ENCODE measurements around the gene ZNF555. TPM values are rescaled to one million over a fixed set of nuclear protein-coding genes. Genes with fewer than 3 reads are reported as not detected.

ZNF555 gene
- total and polyA plus RNA-seq, 2 donors (not counting 1 experiment from before 2014, with no cell fraction given), result 5.0 to 5.9 TPM

DNA sequence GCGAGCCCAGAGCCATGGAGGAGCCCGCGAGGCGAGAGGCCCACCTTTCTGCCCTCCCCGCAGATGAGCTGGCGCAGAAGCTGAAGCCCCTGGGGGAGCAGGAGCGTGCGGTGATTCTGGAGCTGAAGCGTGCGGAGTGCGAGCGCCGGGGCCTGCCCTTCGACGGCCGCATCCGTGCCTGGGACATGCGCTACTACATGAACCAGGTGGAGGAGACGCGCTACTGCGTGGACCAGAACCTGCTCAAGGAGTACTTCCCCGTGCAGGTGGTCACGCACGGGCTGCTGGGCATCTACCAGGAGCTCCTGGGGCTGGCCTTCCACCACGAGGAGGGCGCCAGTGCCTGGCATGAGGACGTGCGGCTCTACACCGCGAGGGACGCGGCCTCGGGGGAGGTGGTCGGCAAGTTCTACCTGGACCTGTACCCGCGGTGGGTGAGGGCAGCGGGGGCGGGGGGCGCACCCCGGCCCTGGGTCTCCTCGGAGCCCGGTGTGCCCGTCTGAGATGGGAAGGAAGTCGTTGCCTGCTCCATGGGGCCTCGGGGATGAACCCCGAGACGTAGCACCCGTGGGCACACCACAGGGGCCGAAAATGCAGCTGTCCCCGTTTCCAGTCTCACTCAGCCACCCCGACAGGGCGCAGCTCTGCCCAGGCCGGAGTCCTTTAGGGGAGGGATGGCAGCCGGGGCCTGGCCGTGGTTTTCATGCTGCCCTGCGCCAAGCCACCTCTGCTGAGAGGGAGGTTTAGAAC, 33.7 kb upstream of the ZNF555 start:
- H3K27ac ChIP-seq (ENCODE audit: insufficient read depth, low read length), result no peak overlapping the region
- H4K20me1 ChIP-seq (ENCODE audit: control insufficient read depth, extremely low read depth, insufficient read depth, low read length), result no peaks in the 10 kb centered on the region
- no peaks in the 10 kb centered on the region for H3K27me3 ChIP-seq (ENCODE audit: control insufficient read depth, insufficient read depth, low read length)
- no peak for DNase-seq (ENCODE audit: low read depth in 2 of 2)
- no peaks in the 10 kb centered on the region for H3K9me3 ChIP-seq (ENCODE audit: control insufficient read depth, insufficient read depth, low read depth, low read length)
- H3K79me2 ChIP-seq (ENCODE audit: control insufficient read depth, insufficient read depth, low read length), result no peaks in the 10 kb centered on the region
- no peak overlapping the region for H3K4me2 ChIP-seq (ENCODE audit: extremely low read depth, insufficient read depth, low read length)
- no peak for TF ChIP-seq EZH2 (IDR thresholded peaks at IDR 0.05; ENCODE audit: low read length, missing control alignments)
- TF ChIP-seq, protein P1, sequence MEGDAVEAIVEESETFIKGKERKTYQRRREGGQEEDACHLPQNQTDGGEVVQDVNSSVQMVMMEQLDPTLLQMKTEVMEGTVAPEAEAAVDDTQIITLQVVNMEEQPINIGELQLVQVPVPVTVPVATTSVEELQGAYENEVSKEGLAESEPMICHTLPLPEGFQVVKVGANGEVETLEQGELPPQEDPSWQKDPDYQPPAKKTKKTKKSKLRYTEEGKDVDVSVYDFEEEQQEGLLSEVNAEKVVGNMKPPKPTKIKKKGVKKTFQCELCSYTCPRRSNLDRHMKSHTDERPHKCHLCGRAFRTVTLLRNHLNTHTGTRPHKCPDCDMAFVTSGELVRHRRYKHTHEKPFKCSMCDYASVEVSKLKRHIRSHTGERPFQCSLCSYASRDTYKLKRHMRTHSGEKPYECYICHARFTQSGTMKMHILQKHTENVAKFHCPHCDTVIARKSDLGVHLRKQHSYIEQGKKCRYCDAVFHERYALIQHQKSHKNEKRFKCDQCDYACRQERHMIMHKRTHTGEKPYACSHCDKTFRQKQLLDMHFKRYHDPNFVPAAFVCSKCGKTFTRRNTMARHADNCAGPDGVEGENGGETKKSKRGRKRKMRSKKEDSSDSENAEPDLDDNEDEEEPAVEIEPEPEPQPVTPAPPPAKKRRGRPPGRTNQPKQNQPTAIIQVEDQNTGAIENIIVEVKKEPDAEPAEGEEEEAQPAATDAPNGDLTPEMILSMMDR (conservative IDR thresholded peaks at IDR 0.05 in 1 of 2, IDR thresholded peaks at IDR 0.05 in 1 of 2; ENCODE audit: low read depth in 1 of 2, low read length in 2 of 2), result no peak
- no peak overlapping the region for H2AFZ ChIP-seq (ENCODE audit: low read length)
- H3K4me3 ChIP-seq (replicated peaks in 1 of 4; ENCODE audit: control extremely low read depth in 1 of 4, insufficient read depth in 1 of 4, low read depth in 3 of 4, low read length in 4 of 4), result no peak overlapping the region
- no peaks in the 10 kb centered on the region for H3K4me1 ChIP-seq (ENCODE audit: control insufficient read depth, extremely low read depth, insufficient read depth, low read length)
- no peak overlapping the region for H3K9ac ChIP-seq (ENCODE audit: insufficient read depth, low read length)
- peaks cover 22% of the 10 kb centered on the region for H3K36me3 ChIP-seq (ENCODE audit: control insufficient read depth, insufficient read depth, low read length)

DNA sequence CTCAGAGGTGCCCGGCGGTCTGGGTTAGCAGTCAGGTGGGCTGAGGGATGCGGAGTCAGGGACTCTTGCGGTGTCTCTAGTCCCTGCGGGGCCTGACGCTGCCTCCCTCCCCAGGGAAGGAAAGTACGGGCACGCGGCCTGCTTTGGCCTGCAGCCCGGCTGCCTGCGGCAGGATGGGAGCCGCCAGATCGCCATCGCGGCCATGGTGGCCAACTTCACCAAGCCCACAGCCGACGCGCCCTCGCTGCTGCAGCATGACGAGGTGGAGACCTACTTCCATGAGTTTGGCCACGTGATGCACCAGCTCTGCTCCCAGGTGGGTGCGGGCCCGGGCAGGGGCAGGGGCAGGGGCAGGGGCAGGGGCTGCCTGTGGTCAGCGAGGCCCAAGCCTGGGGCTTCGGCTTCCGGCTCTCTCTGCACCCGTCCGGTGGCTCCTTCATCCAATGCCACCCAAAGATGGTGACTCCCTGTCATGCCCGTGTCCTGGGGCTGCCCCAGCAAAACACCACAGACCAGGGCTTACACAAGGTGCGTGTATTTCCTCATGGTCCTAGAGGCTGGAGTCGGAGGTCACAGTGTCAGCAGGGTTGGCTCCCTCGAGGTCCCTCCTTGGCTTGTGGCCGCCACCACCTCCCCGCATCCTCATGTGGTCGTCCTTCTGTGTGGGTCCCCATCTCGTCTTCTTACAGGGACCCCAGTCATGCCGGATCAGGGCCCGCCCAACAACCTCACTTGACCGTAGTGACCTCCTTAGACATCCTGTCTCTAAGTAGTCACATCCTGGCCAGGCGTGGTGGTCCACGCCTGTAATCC, 32.9 kb upstream of the ZNF555 start:
- peaks cover 17% of the 10 kb centered on the region for H3K36me3 ChIP-seq (ENCODE audit: control insufficient read depth, insufficient read depth, low read length)
- H3K79me2 ChIP-seq (ENCODE audit: control insufficient read depth, insufficient read depth, low read length), result no peaks in the 10 kb centered on the region
- no peak for DNase-seq (ENCODE audit: low read depth in 2 of 2)

More for the DNA sequence above, 32.9 kb upstream of the ZNF555 start:
- no peaks in the 10 kb centered on the region for H3K9me3 ChIP-seq (ENCODE audit: control insufficient read depth, insufficient read depth, low read depth, low read length)
- no peaks in the 10 kb centered on the region for H3K4me1 ChIP-seq (ENCODE audit: control insufficient read depth, extremely low read depth, insufficient read depth, low read length)
- TF ChIP-seq, protein P1 (conservative IDR thresholded peaks at IDR 0.05 in 1 of 2, IDR thresholded peaks at IDR 0.05 in 1 of 2; ENCODE audit: low read depth in 1 of 2, low read length in 2 of 2), result no peak
- no peak for TF ChIP-seq EZH2 (IDR thresholded peaks at IDR 0.05; ENCODE audit: low read length, missing control alignments)
- H3K4me2 ChIP-seq (ENCODE audit: extremely low read depth, insufficient read depth, low read length), result no peak overlapping the region
- H2AFZ ChIP-seq (ENCODE audit: low read length), result no peak overlapping the region
- no peak overlapping the region for H3K4me3 ChIP-seq (replicated peaks in 1 of 4; ENCODE audit: control extremely low read depth in 1 of 4, insufficient read depth in 1 of 4, low read depth in 3 of 4, low read length in 4 of 4)
- H4K20me1 ChIP-seq (ENCODE audit: control insufficient read depth, extremely low read depth, insufficient read depth, low read length), result no peaks in the 10 kb centered on the region
- H3K27me3 ChIP-seq (ENCODE audit: control insufficient read depth, insufficient read depth, low read length), result no peaks in the 10 kb centered on the region
- H3K27ac ChIP-seq (ENCODE audit: insufficient read depth, low read length), result no peak overlapping the region
- H3K9ac ChIP-seq (ENCODE audit: insufficient read depth, low read length), result no peak overlapping the region

Data from fibroblast of lung (primary cell).